Stimulated activated CD4-positive, alpha-beta T cell treated with anti-CD3 and anti-CD28 coated beads, Interleukin-4, amount 100 ng/mL, for 4 hours (primary cell): ENCODE measurements around the gene MET.
"Not testable (repeated sequence)": the region's sequence is repeated elsewhere in the genome, so short reads cannot be mapped to it uniquely, and the experiment has no call there.

Experiments
- DNase-seq, 2 experiments: peaks; one replicate each; pipeline ENCODE4 v3.0.0-alpha.2; 2020

The MET gene

DNA sequence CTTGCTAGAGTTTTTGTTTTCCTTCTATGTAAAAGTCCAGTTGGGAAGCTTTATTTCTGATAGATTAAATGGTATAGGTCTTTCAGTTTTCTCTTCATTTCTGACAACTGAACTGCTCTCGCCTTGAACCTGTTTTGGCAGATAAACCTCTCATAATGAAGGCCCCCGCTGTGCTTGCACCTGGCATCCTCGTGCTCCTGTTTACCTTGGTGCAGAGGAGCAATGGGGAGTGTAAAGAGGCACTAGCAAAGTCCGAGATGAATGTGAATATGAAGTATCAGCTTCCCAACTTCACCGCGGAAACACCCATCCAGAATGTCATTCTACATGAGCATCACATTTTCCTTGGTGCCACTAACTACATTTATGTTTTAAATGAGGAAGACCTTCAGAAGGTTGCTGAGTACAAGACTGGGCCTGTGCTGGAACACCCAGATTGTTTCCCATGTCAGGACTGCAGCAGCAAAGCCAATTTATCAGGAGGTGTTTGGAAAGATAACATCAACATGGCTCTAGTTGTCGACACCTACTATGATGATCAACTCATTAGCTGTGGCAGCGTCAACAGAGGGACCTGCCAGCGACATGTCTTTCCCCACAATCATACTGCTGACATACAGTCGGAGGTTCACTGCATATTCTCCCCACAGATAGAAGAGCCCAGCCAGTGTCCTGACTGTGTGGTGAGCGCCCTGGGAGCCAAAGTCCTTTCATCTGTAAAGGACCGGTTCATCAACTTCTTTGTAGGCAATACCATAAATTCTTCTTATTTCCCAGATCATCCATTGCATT lies 27.1 kb downstream of the MET start:
- DNase-seq: no peak

- DNase-seq: no peak
These were observed 27.7 kb downstream of the MET start for GRCh38 chr7:116699722-116700120.

DNA sequence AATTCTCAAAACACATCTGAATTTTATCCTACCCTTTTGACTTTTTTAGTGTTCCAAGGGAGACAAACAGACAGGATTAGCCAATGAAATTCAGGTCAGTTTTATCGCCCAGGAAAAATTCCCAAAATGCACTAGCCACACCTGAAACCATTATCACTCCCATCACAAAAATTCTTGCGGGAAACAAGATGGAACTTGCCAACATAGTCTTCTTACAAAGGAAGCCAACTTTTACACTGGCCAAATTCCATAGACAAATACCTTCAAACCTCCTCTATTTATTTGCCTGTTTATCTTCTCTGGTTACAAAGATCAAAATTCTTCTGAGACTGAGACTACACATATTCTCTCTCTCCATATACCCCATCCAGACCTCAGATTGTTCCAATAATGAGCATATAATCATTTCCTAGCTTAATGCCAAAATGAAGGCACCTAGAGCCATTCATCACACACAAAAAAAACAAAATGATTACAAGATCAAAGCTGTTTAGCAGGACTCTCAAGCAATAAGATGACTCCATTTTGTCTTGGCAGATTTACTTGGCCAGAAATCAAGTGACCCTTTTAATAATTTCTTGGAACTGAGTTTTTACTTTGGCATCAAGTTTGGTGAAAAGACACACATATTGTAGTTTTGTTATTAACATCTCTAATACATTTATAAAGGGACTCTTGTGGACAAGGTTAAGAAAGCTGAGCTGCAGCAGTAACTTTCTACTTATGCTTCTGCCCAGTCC lies 30.2 kb downstream of the MET start:
- no peak for DNase-seq

DNA sequence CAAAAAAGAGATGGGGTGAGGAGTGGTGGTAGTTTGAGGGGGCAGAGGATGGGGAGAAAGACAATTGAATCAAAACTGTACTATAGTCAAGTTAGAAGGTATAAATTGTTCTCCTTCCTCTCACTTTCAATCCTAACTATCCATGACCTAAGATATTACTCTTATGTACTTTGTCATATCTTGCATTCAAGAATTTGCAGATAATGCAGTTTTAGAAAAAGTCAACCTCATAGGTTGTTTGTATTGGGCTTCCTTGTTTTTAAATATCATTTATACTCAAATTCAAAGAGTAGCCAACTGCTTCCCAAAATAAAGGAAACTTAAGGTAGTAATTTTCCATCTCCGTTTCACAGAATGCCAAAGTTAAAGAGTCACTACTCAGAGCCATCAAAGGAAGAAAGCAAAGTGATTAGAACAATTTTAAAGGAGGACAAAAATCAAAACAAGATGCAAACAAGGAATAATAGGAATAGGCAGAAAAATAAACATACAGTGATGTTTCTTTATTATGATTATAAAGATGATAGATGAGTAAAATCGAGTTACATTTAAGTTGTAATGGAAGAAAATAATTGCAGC lies 32.7 kb downstream of the MET start:
- no peak for DNase-seq

GRCh38 chr7:116705419-116705818 lies 33.4 kb downstream of the MET start:
- DNase-seq: no peak

DNA sequence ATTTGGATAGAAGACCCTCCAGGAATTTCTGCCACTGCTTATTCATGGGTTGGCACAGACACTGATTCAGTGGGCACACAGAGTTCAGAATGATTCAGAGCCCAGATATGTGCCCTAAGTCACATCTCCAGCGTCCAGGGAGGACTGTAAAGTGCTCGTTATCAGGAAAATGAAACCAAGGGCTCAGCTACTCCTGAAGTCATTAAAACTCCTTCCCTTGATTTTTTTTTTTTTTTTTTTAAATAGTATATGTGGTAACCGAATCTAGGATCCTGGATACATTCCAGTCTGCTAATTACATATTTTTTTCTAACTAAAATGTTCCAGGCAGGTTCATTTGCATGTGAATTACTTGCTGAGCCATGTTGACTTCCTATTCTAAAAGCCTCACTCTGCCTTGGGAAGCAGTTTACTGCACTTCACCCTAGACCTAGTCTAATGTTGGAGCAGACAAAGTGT lies 34.7 kb downstream of the MET start:
- DNase-seq: no peak

DNA sequence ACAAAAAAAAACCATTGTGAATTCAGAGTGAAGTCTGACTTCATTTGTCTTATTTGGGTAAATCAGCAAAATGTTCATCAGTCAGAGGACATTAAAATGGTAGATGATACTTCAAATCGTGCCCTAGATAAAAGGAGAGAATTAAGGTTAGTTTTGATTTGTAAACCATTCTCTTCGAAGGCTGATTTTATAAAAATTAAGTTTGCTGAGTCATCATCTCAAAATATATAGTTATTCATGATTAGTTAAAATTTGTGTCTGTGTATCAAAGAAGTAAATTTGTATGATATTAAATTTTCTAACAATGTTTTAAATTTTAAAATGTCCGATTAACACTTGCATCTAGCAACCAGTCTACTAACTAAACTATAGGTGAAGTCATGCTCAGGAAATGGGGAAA lies 35.3 kb downstream of the MET start:
- DNase-seq: no peak

- DNase-seq: no peak
These were observed 36.3 kb downstream of the MET start for GRCh38 chr7:116708248-116708647.

DNA sequence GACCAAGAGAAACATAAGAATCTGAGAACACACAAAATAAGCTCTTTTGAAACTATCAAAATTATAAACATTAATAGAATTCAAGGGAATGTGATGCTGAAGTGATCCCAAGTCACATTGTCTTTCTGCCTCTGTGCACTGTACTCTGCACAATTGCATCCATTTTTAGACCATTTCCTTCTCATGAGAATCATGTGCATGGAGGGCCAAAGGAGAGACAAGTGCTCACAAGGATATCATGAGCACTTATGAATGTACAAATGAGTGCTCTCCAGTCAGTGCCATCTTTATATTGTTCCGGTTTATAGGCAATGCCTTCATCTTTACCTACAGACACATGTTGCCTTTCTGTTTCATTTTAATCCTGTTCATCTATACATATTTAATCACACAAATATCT lies 36.9 kb downstream of the MET start:
- no peak for DNase-seq

DNA sequence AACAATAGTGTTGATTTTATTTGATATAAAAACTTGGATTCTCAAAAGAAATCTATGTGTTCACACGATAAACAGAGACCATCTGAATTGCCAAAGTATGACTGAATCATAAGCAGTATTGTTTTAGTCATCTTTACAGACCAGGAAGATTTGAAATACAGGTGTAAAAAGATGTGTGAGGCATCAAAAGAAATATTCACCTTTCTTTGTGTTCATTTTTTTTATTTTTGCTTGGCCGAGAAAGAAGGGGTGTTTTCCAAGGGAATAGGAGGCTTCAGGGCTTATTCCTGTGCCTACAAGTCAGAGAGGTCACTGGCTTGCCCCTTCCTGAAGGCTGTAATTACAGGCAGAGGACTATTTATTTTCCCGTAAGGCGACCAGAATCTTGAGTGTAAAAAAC lies 37.3 kb downstream of the MET start:
- DNase-seq: no peak

GRCh38 chr7:116710764-116711452 lies 38.9 kb downstream of the MET start:
- DNase-seq: no peak

- DNase-seq: no peak
These were observed 39.8 kb downstream of the MET start for GRCh38 chr7:116711790-116712189.

DNA sequence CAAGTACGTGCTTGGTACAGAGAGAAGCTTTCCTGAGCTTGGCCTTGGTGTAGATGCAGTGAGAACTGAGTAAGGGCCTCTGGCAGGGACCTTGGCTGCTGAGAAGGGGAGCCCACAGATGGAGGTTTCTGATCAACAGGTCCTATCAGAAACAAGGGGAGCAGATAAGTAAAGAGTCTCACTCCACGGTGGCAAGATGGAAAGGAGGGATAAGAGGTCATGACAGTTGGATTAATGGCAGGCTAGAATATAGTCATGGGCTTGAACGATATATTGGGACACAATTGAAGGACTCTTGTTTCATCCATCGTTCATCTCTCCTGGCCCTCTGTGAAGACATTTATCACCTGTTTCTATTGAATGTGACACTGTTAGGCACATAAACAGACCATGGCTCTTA lies 41.5 kb downstream of the MET start:
- no peak for DNase-seq

GRCh38 chr7:116713918-116714317 lies 41.9 kb downstream of the MET start:
- no peak for DNase-seq

DNA sequence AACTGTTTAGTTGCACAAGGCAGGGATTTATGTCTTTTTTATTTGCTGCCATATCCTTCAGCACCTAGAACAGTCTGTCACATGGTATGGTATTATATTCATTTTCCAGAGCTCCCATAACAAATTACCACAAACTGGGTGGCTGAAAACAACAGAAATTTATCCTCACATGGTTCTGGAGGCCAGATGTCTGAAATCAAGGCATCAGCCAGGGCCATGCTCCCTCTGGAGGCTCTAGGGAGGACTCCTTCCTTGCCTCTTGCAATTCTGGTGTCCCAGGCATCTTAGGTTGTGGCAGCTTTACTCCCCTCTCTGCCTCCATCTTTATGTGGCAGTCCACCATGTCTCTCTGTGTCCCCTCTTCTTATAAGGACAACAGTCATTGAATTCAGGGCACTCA lies 43.1 kb downstream of the MET start:
- no peak for DNase-seq

DNA sequence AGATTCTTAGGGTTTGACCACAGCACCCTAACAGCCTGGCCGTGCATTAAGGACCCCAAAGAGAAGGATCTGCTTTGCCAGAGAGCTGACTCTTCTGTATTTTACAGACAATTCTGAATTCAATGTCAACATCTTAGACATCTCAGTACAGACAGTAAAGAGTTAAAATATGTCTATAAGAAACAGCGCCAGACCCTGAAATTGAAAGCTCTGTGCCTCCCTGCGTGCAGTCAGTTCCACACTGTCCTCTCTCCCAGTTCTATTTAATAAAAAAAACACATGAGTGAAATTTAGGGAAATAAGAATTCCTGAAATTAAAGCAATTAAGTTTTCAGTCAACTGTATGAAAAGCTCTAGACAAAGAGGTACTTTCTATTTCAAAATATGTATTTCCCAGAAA lies 45.1 kb downstream of the MET start:
- DNase-seq: no peak

- DNase-seq: not testable (repeated sequence)
These were observed 52.0 kb downstream of the MET start for GRCh38 chr7:116723959-116724529.

DNA sequence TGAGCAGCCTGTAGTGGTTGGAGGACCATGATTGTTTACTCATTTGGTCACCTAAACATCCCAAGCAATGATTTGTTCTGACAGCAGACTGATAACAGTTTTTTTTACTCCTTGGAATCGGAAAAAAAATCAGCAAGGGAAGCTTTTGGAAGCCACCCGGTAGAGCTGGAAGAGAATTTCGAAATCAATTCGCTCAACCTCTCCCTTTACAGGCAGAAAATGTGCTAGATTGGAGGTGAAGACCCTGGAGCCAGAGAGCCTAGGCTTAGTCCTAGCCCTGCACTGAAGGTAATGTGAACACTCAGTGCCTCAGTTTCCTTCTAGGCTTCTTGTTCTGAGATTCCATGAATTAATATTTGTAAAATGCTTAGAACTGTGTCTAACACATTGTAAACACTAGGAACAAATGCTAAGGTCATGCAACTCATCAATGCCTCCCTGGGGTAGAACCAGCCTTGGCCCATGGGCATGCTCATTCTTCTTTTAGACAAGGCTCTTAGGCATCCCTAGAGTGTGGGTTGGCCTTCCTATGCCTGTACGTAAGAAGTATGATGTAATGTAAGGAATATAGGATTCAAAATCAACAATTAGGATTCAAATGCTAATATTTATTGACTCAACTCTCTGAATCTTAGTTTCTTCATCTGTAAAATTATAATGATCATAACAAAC lies 52.7 kb downstream of the MET start:
- no peak for DNase-seq

- DNase-seq: no peak
These were observed 54.2 kb downstream of the MET start for GRCh38 chr7:116726149-116726548.

DNA sequence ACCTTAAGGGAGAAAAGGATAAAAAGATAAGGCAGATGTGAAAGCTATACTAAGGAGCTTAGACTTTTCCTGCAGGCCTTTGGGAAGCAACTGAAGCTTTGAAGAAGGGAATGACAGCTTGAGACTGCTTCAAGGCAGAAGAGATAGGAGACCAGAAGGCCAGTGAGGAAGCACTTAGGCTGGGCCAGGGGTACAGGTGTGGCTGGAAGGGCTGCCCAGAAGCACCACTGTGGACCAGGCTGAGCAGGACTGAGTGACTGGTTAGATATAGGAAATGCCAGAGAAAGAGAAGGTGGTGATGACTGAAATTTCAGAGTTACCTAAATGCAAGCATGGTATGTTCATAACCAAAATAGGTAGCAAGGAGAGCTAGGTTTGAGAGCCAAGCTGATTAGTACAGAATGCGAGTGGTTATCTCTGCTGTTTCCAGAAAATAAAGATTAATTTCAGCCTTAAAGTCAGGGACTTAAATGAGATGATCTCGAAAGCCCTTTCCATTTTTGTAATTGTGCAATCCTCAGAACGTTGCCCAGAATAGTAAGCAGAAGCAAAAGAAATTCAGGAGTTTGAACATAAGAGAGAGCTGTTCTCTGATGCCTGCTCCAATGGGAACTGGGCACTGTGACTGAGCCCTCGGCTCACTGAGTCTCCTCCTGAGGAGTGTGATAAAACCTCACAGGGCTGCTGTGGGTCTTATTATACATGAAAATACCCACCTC lies 54.9 kb downstream of the MET start:
- DNase-seq: no peak

DNA sequence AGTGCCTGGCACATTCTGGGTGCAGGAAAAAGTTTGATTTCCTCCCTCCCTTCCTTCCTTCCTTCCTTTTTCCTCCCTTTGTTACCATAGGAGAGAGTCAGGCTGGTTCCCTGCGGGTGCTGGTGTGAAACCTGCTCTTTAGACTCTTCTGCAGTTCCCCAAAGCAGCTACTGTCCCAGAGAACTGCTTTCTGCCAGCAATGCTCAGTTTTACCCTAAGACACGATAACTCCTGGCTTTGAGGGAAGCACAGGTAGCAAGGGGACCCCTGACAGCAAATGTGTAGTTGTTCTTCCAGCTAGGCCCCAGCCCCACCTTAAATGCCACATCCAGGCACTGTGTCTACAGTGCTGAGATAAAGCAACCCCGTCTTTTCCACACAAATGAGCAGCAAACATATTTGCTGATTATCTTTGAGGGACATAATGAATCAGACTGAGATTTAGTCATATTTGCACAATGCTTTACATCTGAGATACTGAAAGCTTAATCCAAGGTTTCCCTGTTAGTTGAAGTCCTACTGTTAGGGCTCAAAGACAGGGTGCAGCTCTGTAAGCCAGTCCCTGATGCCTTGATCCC lies 55.5 kb downstream of the MET start:
- DNase-seq: no peak
